GM12872 (cell line): ENCODE data around the gene KIF1A.

Experiments
- CTCF ChIP-seq: IDR thresholded peaks from 3 replicates; pipeline ENCODE4 v1.5.1; 2011; ENCODE audit warnings: low read depth, mild to moderate bottlenecking, low read length, moderate library complexity; ENCODE audit not compliant: insufficient read depth

The KIF1A gene

GRCh38 chr2:240713071-240713927 lies 106.7 kb downstream of the KIF1A start:
- TF ChIP-seq CTCF = no peak

- TF ChIP-seq CTCF = no peak
Measured at GRCh38 chr2:240712121-240712520, 107.9 kb downstream of the KIF1A start.

- TF ChIP-seq CTCF = no peak
Measured at GRCh38 chr2:240711701-240712100, 108.3 kb downstream of the KIF1A start.

GRCh38 chr2:240711296-240711695 lies 108.7 kb downstream of the KIF1A start:
- TF ChIP-seq CTCF = no peak

GRCh38 chr2:240708457-240708856 lies 111.6 kb downstream of the KIF1A start:
- TF ChIP-seq CTCF = no peak

- TF ChIP-seq CTCF = no peak
Measured at GRCh38 chr2:240707821-240708220, 112.2 kb downstream of the KIF1A start.

- TF ChIP-seq CTCF = no peak
Measured at GRCh38 chr2:240707043-240707756, 112.8 kb downstream of the KIF1A start.
